WTC11 (cell line): ENCODE data around the gene CACNA2D3. TPM values are rescaled to one million over a fixed set of nuclear protein-coding genes. Genes with fewer than 3 reads are reported as not detected.

Experiments
- ATAC-seq: fragments of 200-7000 bp; cut with Tn5 transposase; 2 replicates; pipeline ENCODE4 v1.10.0; 2021; ENCODE audit warnings: mild to moderate bottlenecking, moderate library complexity
- Bru-seq: library from RNA; stranded (reverse); fragments of 400-500 nt; gene quantifications from one replicate; lab custom pipeline; 2021; lab: Mats Ljungman, UMichigan
- CTCF ChIA-PET: fragments of 300-600 bp; sonication (Branson Sonifier 250); formaldehyde crosslinking; loops from one replicate; lab custom pipeline; 2021; ENCODE audit warnings: antibody characterized with exemption; lab: Charles Lee
- POLR2A ChIA-PET: fragments of 350-600 bp; sonication (Branson Sonifier 250); formaldehyde crosslinking; loops from one replicate; lab custom pipeline; 2021; ENCODE audit warnings: antibody characterized with exemption; lab: Charles Lee
- DNase-seq: peaks from one replicate; pipeline ENCODE4 v3.0.0; 2021; ENCODE audit warnings: low spot score
- H3K27ac Mint-ChIP-seq: 2 replicates; pipeline ENCODE4 v1.8.0; 2021; ENCODE audit warnings: mixed read lengths
- H3K27me3 Mint-ChIP-seq: 2 replicates; pipeline ENCODE4 v1.8.0; 2021; ENCODE audit warnings: low read depth, mild to moderate bottlenecking, moderate library complexity, mixed read lengths
- H3K36me3 Mint-ChIP-seq: 2 replicates; pipeline ENCODE4 v1.8.0; 2021; ENCODE audit warnings: mixed read lengths
- H3K4me1 Mint-ChIP-seq: 2 replicates; pipeline ENCODE4 v1.8.0; 2022; ENCODE audit warnings: mixed read lengths
- H3K4me3 Mint-ChIP-seq: 2 replicates; pipeline ENCODE4 v1.8.0; 2021; ENCODE audit warnings: mild to moderate bottlenecking, moderate library complexity, mixed read lengths
- H3K9me3 Mint-ChIP-seq: 2 replicates; pipeline ENCODE4 v1.8.0; 2021; ENCODE audit warnings: mixed read lengths
- CREM ChIP-seq: sonication (generic); formaldehyde crosslinking; IDR thresholded peaks from 2 replicates; pipeline ENCODE4 v1.8.1; 2022; ENCODE audit warnings: mild to moderate bottlenecking, missing genetic modification reagents, moderate library complexity
- EMX1 ChIP-seq: fragments of 250-450 bp; sonication (Bioruptor Pico); IDR thresholded peaks from 2 replicates; pipeline ENCODE4 v1.8.0; 2021; ENCODE audit warnings: mild to moderate bottlenecking
- FOXP1 ChIP-seq: sonication (generic); formaldehyde crosslinking; IDR thresholded peaks from 2 replicates; pipeline ENCODE4 v1.8.0; 2022; ENCODE audit warnings: missing genetic modification reagents, mild to moderate bottlenecking, moderate library complexity, borderline replicate concordance
- MXD4 ChIP-seq: fragments of 250-450 bp; sonication (Bioruptor Pico); IDR thresholded peaks from 2 replicates; pipeline ENCODE4 v1.8.0; 2021; ENCODE audit warnings: mild to moderate bottlenecking, moderate library complexity, borderline replicate concordance
- MYBL2 ChIP-seq: sonication (generic); formaldehyde crosslinking; IDR thresholded peaks from 2 replicates; pipeline ENCODE4 v1.8.1; 2023; ENCODE audit warnings: mild to moderate bottlenecking, moderate library complexity, missing genetic modification reagents
- RORB ChIP-seq: fragments of 250-450 bp; sonication (Bioruptor Pico); IDR thresholded peaks from 2 replicates; pipeline ENCODE4 v1.9.0; 2021; ENCODE audit warnings: mild to moderate bottlenecking
- TCF7 ChIP-seq: sonication (generic); formaldehyde crosslinking; IDR thresholded peaks from 2 replicates; pipeline ENCODE4 v1.8.0; 2022; ENCODE audit warnings: mild to moderate bottlenecking, low read depth, missing genetic modification reagents, moderate library complexity
- TP53 ChIP-seq: sonication (generic); formaldehyde crosslinking; IDR thresholded peaks from 2 replicates; pipeline ENCODE4 v1.8.1; 2023; ENCODE audit warnings: mild to moderate bottlenecking, missing genetic modification reagents
- ZNF138 ChIP-seq: sonication (generic); formaldehyde crosslinking; conservative IDR thresholded peaks from 2 replicates; pipeline ENCODE4 v1.8.1; 2022; ENCODE audit warnings: mild to moderate bottlenecking, moderate library complexity, missing genetic modification reagents
- ZNF232 ChIP-seq: sonication (generic); formaldehyde crosslinking; IDR thresholded peaks from 2 replicates; pipeline ENCODE4 v1.8.0; 2022; ENCODE audit warnings: mild to moderate bottlenecking, missing genetic modification reagents
- ZNF263 ChIP-seq: sonication (generic); formaldehyde crosslinking; IDR thresholded peaks from 2 replicates; pipeline ENCODE4 v1.8.1; 2022; ENCODE audit warnings: low read depth, mild to moderate bottlenecking, moderate library complexity, missing genetic modification reagents
- ZNF416 ChIP-seq: fragments of 250-450 bp; sonication (Bioruptor Pico); IDR thresholded peaks from 2 replicates; pipeline ENCODE4 v1.9.0; 2021; ENCODE audit warnings: mild to moderate bottlenecking, inconsistent platforms
- ZNF423 ChIP-seq: fragments of 250-450 bp; sonication (Bioruptor Pico); IDR thresholded peaks from 2 replicates; pipeline ENCODE4 v2.1.2; 2022; ENCODE audit warnings: mild to moderate bottlenecking, moderate library complexity
- long read RNA-seq, 3 experiments: library from RNA in 1 of 3; library from capped mRNA in 1 of 3; library from polyadenylated mRNA in 1 of 3; unstranded in 2 of 3; stranded (forward) in 1 of 3; transcript quantifications; one replicate each; pipeline ENCODE4 v2.0.0, GENCODE V29; 2021
- total RNA-seq: library from RNA; stranded (reverse); gene quantifications from 3 replicates; pipeline ENCODE4 v1.2.3, GENCODE V29; 2021
- TF ChIP-seq, protein P1 (sequence below): sonication (generic); formaldehyde crosslinking; IDR thresholded peaks from 2 replicates; pipeline ENCODE4 v1.8.0; 2022; ENCODE audit warnings: mild to moderate bottlenecking, missing genetic modification reagents
- TF ChIP-seq, protein P2 (sequence below): sonication (generic); formaldehyde crosslinking; IDR thresholded peaks from 2 replicates; pipeline ENCODE4 v1.8.1; 2022; ENCODE audit warnings: mild to moderate bottlenecking, moderate library complexity, missing genetic modification reagents
- TF ChIP-seq, protein P3 (sequence below): fragments of 250-450 bp; sonication (Bioruptor Pico); conservative IDR thresholded peaks from 2 replicates; pipeline ENCODE4 v1.9.0; 2021; ENCODE audit warnings: mild to moderate bottlenecking
- TF ChIP-seq, protein P4 (sequence below): sonication (generic); formaldehyde crosslinking; IDR thresholded peaks from 2 replicates; pipeline ENCODE4 v1.8.0; 2023; ENCODE audit warnings: mild to moderate bottlenecking, missing genetic modification reagents

Gene CACNA2D3
- 4.0 to 5.0 TPM (median 4.9 TPM) in 3 replicates for total RNA-seq
- percentile 60 among the genes with signal in this experiment for Bru-seq, nascent RNA
- long read RNA-seq, experiment 1, partial matches to known transcripts: 4 of 31 reads
- long read RNA-seq, experiment 1, other reads (novel, unspliced or antisense): 27 of 31 reads
- long read RNA-seq, experiment 2, partial matches to known transcripts: 1 of 6 reads
- long read RNA-seq, experiment 2, other reads (novel, unspliced or antisense): 5 of 6 reads
- long read RNA-seq, experiment 3, partial matches to known transcripts: 5 of 18 reads
- long read RNA-seq, experiment 3, other reads (novel, unspliced or antisense): 13 of 18 reads

DNA sequence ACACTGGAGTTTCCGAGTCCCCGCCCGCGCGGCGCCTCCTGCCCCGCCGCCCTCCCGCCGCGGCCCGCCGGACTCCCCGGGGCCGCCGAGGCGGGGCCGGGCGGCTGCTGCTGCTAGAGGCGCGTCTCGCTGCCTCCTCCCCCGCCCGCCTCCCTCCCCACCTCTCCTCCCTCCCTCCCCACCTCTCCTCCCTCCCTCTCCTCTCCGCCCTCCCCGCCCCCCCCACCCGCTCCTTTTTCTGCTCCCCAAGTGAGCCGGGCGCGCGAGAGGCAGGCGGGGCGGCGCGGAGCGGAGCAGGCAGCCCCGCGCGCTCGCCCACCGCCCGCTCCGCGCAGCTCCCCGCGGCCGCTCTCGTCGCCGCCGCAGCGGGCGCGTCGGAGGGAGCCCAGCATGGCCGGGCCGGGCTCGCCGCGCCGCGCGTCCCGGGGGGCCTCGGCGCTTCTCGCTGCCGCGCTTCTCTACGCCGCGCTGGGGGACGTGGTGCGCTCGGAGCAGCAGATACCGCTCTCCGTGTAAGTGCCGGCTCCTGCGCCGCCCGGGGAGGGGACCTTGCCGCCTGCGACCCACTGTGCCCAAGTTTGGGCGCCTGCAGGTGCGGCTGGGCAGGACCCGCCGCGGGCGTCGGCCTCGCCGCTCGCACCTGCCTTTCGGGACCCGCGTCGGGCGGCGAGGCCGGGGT is at the start of gene CACNA2D3:
Gene CACNA2D3 (plus strand): TSS at position 229 of the 679 bp plus-strand sequence.
- Mint-ChIP-seq H3K4me1 (peaks cover 38% of the 10 kb centered on the region), H3K4me3 (peak within 1 kb of the TSS; percentile 89), H3K27ac (no peak within 1 kb of the TSS), H3K36me3 (no peaks in the 10 kb centered on the region), H3K27me3 (peaks cover 64% of the 10 kb centered on the region), H3K9me3 (no peaks in the 10 kb centered on the region)
- TF ChIP-seq TP53 (CRISPR knock-in tag): 0 out of 2 replicates have a peak, but pooled peaks have one; percentile 34
- TF ChIP-seq, protein P1, sequence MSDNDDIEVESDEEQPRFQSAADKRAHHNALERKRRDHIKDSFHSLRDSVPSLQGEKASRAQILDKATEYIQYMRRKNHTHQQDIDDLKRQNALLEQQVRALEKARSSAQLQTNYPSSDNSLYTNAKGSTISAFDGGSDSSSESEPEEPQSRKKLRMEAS (CRISPR knock-in tag): peak; percentile 48; the same call in 1 of the 2 replicates
- 0 out of 2 replicates have a peak, but pooled peaks have one; percentile 26 for TF ChIP-seq TCF7 (CRISPR knock-in tag)
- TF ChIP-seq MYBL2 (CRISPR knock-in tag): 0 out of 2 replicates have a peak, but pooled peaks have one; percentile 48
- TF ChIP-seq RORB (CRISPR knock-in tag): no peak
- no peak for TF ChIP-seq ZNF263 (CRISPR knock-in tag)
- TF ChIP-seq ZNF423 (CRISPR knock-in tag): peak; percentile 81
- peak; percentile 60; the same call in 1 of the 2 replicates for TF ChIP-seq FOXP1 (CRISPR knock-in tag)
- TF ChIP-seq ZNF232 (CRISPR knock-in tag): 0 out of 2 replicates have a peak, but pooled peaks have one; percentile 34
- CTCF ChIA-PET: interaction anchor here (1.6 to 2.3 kb wide), 2 partner anchors 24 to 184 kb away, joined by 3 to 8 read pairs; no protein-coding TSS in a partner anchor
- ATAC-seq (peak; percentile 5), DNase-seq (no peak)
- POLR2A ChIA-PET: no interaction called here

DNA sequence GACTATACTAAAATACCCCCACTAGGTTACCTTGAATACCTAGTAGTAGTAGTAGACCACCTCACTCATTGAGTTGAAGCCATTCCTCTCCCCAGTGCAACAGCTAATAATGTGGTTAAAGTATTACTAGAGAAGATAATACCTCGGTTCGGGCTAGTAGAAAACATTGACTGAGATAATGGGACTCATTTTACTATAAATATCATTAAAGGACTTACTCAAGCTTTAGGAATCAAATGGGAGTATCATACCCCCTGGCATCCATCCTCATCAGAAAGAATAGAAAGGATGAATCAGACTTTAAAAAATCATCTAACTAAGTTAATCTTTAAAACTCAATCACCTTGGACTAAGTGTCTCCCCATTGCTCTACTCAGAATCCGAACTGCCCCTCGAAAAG is 49.0 kb upstream of the CACNA2D3 start:
- Mint-ChIP-seq H3K36me3 (peaks cover 28% of the 10 kb centered on the region), H3K27ac (no peak overlapping the region), H3K27me3 (peaks cover 7% of the 10 kb centered on the region), H3K9me3 (peaks cover 22% of the 10 kb centered on the region)
- CTCF ChIA-PET: no interaction called here
- no peak for ATAC-seq
- TF ChIP-seq, protein P2, sequence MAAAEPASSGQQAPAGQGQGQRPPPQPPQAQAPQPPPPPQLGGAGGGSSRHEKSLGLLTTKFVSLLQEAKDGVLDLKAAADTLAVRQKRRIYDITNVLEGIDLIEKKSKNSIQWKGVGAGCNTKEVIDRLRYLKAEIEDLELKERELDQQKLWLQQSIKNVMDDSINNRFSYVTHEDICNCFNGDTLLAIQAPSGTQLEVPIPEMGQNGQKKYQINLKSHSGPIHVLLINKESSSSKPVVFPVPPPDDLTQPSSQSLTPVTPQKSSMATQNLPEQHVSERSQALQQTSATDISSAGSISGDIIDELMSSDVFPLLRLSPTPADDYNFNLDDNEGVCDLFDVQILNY (CRISPR knock-in tag): no peak
- no peak for TF ChIP-seq ZNF138 (CRISPR knock-in tag)
- TF ChIP-seq MXD4 (CRISPR knock-in tag): no peak
- TF ChIP-seq CREM (CRISPR knock-in tag): no peak
- TF ChIP-seq ZNF416: no peak
- TF ChIP-seq, protein P3, sequence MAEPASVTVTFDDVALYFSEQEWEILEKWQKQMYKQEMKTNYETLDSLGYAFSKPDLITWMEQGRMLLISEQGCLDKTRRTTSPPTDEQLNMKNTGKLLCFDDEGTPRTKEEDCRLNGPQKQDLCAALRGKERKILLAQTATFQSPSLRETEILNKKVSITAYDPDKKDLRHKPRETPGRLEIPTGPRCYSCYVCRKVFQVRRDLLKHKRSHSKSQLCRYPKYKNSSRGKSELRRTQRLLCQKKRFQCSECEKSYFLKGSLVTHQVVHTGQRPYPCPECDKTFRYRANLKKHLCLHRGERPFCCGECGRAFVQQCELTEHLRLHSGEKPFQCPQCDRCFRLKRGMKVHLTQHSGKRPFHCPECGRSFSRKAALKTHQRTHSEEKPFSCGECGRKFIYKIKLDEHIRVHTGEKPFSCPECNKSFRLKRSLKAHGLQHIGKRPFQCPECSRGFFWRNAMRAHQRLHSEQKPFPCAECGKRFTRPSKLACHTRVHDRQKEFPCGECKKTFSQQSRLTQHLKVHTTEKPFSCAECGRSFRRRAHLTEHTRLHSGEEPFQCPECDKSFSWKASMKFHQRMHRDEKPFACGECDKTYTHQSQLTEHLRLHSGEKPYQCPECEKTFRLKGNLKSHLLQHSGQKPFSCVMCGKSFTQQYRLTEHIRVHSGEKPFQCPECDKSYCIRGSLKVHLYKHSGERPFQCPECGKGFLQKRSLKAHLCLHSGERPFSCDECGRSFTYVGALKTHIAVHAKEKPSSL: no peak
- TF ChIP-seq EMX1: no peak
- TF ChIP-seq, protein P4, sequence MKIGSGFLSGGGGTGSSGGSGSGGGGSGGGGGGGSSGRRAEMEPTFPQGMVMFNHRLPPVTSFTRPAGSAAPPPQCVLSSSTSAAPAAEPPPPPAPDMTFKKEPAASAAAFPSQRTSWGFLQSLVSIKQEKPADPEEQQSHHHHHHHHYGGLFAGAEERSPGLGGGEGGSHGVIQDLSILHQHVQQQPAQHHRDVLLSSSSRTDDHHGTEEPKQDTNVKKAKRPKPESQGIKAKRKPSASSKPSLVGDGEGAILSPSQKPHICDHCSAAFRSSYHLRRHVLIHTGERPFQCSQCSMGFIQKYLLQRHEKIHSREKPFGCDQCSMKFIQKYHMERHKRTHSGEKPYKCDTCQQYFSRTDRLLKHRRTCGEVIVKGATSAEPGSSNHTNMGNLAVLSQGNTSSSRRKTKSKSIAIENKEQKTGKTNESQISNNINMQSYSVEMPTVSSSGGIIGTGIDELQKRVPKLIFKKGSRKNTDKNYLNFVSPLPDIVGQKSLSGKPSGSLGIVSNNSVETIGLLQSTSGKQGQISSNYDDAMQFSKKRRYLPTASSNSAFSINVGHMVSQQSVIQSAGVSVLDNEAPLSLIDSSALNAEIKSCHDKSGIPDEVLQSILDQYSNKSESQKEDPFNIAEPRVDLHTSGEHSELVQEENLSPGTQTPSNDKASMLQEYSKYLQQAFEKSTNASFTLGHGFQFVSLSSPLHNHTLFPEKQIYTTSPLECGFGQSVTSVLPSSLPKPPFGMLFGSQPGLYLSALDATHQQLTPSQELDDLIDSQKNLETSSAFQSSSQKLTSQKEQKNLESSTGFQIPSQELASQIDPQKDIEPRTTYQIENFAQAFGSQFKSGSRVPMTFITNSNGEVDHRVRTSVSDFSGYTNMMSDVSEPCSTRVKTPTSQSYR (CRISPR knock-in tag): no peak
- TF ChIP-seq, all 79 proteins: peak for 0
- no peak for DNase-seq
- peaks cover 36% of the 10 kb centered on the region for H3K4me1 Mint-ChIP-seq
- no peak overlapping the region for H3K4me3 Mint-ChIP-seq
- POLR2A ChIA-PET: no interaction called here
